K562 (cell line): ENCODE measurements around the gene AGPAT1. TPM values are rescaled to one million over a fixed set of nuclear protein-coding genes. Genes with fewer than 3 reads are reported as not detected.
A peak's percentile ranks its signal among the peaks of the same experiment; 100 is the strongest.

ENCODE experiments used
- ATAC-seq: fragments of 200-7000 bp; cut with Tn5 transposase; 3 replicates; pipeline ENCODE4 v1.9.1; 2020; ENCODE audit warnings: moderate library complexity
- BruUV-seq: library from RNA; stranded (reverse); fragments of 400-500 nt; replicated peaks from 2 replicates; lab custom pipeline; 2021; lab: Mats Ljungman, UMichigan
- CTCF ChIA-PET: fragments of 300-600 bp; formaldehyde crosslinking; extraction: SDS; loops from one replicate; lab custom pipeline; 2021; ENCODE audit warnings: low intra/inter-chr PET ratio; lab: Yijun Ruan, JAX
- POLR2A ChIA-PET: fragments of 300-600, 350-650 bp; sonication (Branson Sonifier 250); formaldehyde crosslinking; extraction: SDS; loops from one replicate; lab custom pipeline; 2021; ENCODE audit warnings: antibody characterized with exemption, inconsistent platforms; lab: Yijun Ruan, JAX
- DNase-seq, 4 experiments: peaks; one replicate each; pipeline versions ENCODE4 v3.0.0 to v3.0.0-alpha.2; 2011 to 2018; ENCODE audit warnings: low spot score in 3 of 4, mixed read lengths in 3 of 4; ENCODE audit errors: extremely low read depth in 1 of 4
- FAIRE-seq: peaks from 2 replicates; lab custom pipeline; 2011; peaks lifted over from hg19 to GRCh38; lab: Jason Lieb, UNC
- H2AFZ ChIP-seq: 2 replicates; pipeline ENCODE4 v1.6.0; 2011; ENCODE audit warnings: low read depth, low read length, control low read depth, inconsistent platforms
- H3K27ac ChIP-seq: fragments of 200-600 bp; 3 replicates; pipeline ENCODE4 v1.8.0; 2011; ENCODE audit warnings: low read depth, mild to moderate bottlenecking, control low read depth, inconsistent platforms, low read length, moderate library complexity, mixed read lengths; ENCODE audit errors: extremely low read depth
- H3K27me3 ChIP-seq, 2 experiments: fragments of 300-600 bp in 1 of 2; 2 replicates in 1 of 2; 3 replicates in 1 of 2; pipeline versions ENCODE4 v1.6.0 to v1.8.0; 2011; ENCODE audit warnings: inconsistent platforms in 2 of 2, low read length in 2 of 2, mild to moderate bottlenecking in 1 of 2, mixed read lengths in 1 of 2, moderate library complexity in 1 of 2; ENCODE audit not compliant: control insufficient read depth in 2 of 2, insufficient read depth in 2 of 2
- H3K36me3 ChIP-seq: fragments of 300-600 bp; 3 replicates; pipeline ENCODE4 v1.8.0; 2011; ENCODE audit warnings: mild to moderate bottlenecking, low read length, inconsistent platforms; ENCODE audit not compliant: control insufficient read depth, insufficient read depth
- H3K4me1 ChIP-seq, 2 experiments: fragments of 200-600 bp in 1 of 2; replicated peaks in 1 of 2; 2 replicates in 1 of 2; 3 replicates in 1 of 2; pipeline versions ENCODE4 v1.5.1 to v1.8.0; 2011; ENCODE audit warnings: inconsistent platforms in 2 of 2, low read length in 2 of 2, mild to moderate bottlenecking in 1 of 2, mixed read lengths in 1 of 2, moderate library complexity in 1 of 2; ENCODE audit not compliant: control insufficient read depth in 2 of 2, insufficient read depth in 2 of 2
- H3K4me2 ChIP-seq: 2 replicates; pipeline ENCODE4 v1.6.1; 2011; ENCODE audit warnings: low read length, control low read depth, inconsistent platforms, mixed read lengths; ENCODE audit not compliant: insufficient read depth
- H3K4me3 ChIP-seq: fragments of 200-600 bp; sonication (generic), shearing (Covaris generic); 2 replicates; pipeline ENCODE4 v1.5.1; 2016; ENCODE audit warnings: control low read depth, inconsistent platforms
- H3K79me2 ChIP-seq: fragments of 200-600 bp; 3 replicates; pipeline ENCODE4 v1.8.0; 2011; ENCODE audit warnings: low read length, inconsistent platforms; ENCODE audit not compliant: control insufficient read depth, insufficient read depth
- H3K9ac ChIP-seq, 2 experiments: 2 replicates each; pipeline versions ENCODE4 v1.6.0 to v1.6.1; 2011; ENCODE audit warnings: low read depth in 2 of 2, low read length in 2 of 2, control low read depth in 1 of 2, inconsistent platforms in 1 of 2, mild to moderate bottlenecking in 1 of 2, mixed read lengths in 1 of 2; ENCODE audit not compliant: insufficient read depth in 1 of 2
- H3K9me1 ChIP-seq: one replicate; pipeline ENCODE4 v1.6.0; 2011; ENCODE audit warnings: inconsistent platforms, mild to moderate bottlenecking, low read length, moderate library complexity; ENCODE audit not compliant: control insufficient read depth, insufficient read depth
- H3K9me3 ChIP-seq: replicated peaks from 2 replicates; pipeline ENCODE4 v1.5.1; 2011; ENCODE audit warnings: low read depth, low read length, inconsistent platforms; ENCODE audit not compliant: control insufficient read depth, insufficient read depth
- H4K20me1 ChIP-seq: replicated peaks from 2 replicates; pipeline ENCODE4 v1.6.1; 2011; ENCODE audit warnings: low read length, inconsistent platforms, mixed read lengths; ENCODE audit not compliant: control insufficient read depth, insufficient read depth
- BCOR ChIP-seq: fragments of 450-650 bp; IDR thresholded peaks from 2 replicates; pipeline ENCODE4 v1.6.1; 2016
- ETV1 ChIP-seq: fragments of 450-650 bp; conservative IDR thresholded peaks from 2 replicates; pipeline ENCODE4 v1.6.1; 2016; ENCODE audit warnings: missing genetic modification characterization, control low read depth, low read depth, missing compliant biosample characterization
- HMGN3 ChIP-seq: IDR thresholded peaks from 2 replicates; pipeline ENCODE4 v1.6.1; 2011; ENCODE audit warnings: borderline replicate concordance, low read depth, mild to moderate bottlenecking, mixed read lengths, low read length; ENCODE audit not compliant: insufficient read length; ENCODE audit errors: extremely low read depth
- KAT2B ChIP-seq: IDR thresholded peaks from one replicate; pipeline ENCODE4 v1.6.1; 2012; ENCODE audit warnings: low read depth, mild to moderate bottlenecking, control low read depth, inconsistent platforms, low read length, moderate library complexity
- ZNF175 ChIP-seq: fragments of 200-800 bp; sonication (Bioruptor generic); IDR thresholded peaks from 2 replicates; pipeline ENCODE4 v1.6.1; 2016; ENCODE audit warnings: low read depth, mild to moderate bottlenecking, missing genetic modification characterization, missing compliant biosample characterization
- WGBS: fragments of 100-300 bp; shearing (Covaris generic); methylation state at CpG from one replicate; pipeline ENCODE4 v1.1.6; 2016; ENCODE audit warnings: low coverage, mixed read lengths; ENCODE audit not compliant: insufficient coverage; ENCODE audit errors: missing lambda C conversion rate; 5-methylcytosine and 5-hydroxymethylcytosine counted together
- in situ Hi-C: fragments of 300-500 bp; cut with MboI; formaldehyde crosslinking; loops from 4 replicates; pipeline ENCODE4 v1.15.0; 2018; ENCODE audit warnings: inconsistent platforms, mixed read lengths
- intact Hi-C: fragments of 100-400 bp; cut with micrococcal nuclease; formaldehyde crosslinking; loops from 2 replicates; pipeline ENCODE4 v1.14.2; 2022
- polyA plus RNA-seq, 8 experiments: library from polyadenylated mRNA; depleted of rRNA in 4 of 8; stranded (reverse) in 5 of 8; unstranded in 3 of 8; fragments of >200 nt; fragmentation: Nextera tagmentation in 2 of 8; fragmentation: Illumina TruSeq in 1 of 8; extraction: Ambion mirVana in 2 of 8; extraction: Trizol in 1 of 8; gene quantifications; 2 replicates each; pipeline versions ENCODE4 v1.2.1 to v1.2.3, GENCODE V29; 2011 to 2014; ENCODE audit warnings: inconsistent platforms in 1 of 8, missing spikeins in 1 of 8
- total RNA-seq, 7 experiments: library from RNA; depleted of rRNA in 6 of 7; stranded (reverse); fragments of >200 nt in 6 of 7; fragmentation: Illumina TruSeq in 2 of 7; extraction: Trizol in 2 of 7; gene quantifications; 2 replicates each; pipeline versions ENCODE4 v1.2.1 to v1.2.3, GENCODE V29; 2011 to 2021; ENCODE audit warnings: low replicate concordance in 1 of 7
- TF ChIP-seq, protein P1 (sequence below), 2 experiments: IDR thresholded peaks in 1 of 2; conservative IDR thresholded peaks in 1 of 2; 2 replicates each; pipeline ENCODE4 v1.6.1; 2016; ENCODE audit warnings: low read depth in 2 of 2, mild to moderate bottlenecking in 1 of 2, missing compliant biosample characterization in 1 of 2, missing genetic modification characterization in 1 of 2, moderate library complexity in 1 of 2

AGPAT1 gene
- total and polyA plus RNA-seq, 9 of the 15 experiments (the other 6 are each of a cell fraction or from before 2014, with no cell fraction given), result 37.9 to 176 (median 69.4) TPM

DNA sequence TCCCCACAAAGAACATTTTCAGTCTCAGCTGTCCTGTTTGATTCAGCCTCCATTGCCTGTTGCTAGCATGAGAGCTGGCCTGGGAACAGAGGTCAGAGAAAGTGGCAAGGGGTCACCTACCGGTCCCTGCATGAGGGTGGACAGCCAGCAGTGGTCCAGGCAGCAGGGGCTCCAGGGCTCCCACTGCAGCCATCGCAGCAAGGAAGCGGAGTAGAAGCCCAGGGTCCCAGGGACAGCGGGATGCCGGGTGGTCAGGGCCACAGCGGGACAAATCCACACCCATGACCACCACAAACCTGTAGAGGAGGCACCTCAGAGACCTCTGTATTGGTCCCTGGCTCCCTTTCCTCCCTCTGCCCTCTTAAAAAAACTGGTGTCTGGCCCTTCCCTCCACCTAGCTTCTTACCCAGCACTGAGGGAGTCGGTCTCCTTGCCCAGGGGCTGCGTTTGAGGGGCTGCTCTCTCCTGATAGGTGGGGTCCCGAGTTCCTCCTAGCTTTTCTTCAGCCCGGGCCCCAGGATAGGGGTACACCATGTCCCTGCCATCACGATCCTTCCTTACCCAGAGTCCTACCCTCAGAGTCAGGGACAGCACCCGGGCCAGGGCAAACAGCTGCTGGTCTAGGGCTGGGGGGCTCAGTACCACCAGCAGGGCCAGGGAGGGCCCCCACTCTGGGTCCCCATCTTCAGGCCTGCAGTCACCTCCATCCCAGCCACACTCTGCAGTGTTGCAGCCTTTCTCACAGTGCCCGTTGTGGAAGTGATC lies 25.0 kb upstream of the AGPAT1 start:
- ChIA-PET CTCF (no interaction called here), POLR2A (interaction anchor here (0.6 kb wide), 3 partner anchors 477 to 581 kb away, joined by 3 to 5 read pairs (median 3); no protein-coding TSS in a partner anchor)
- H3K4me2 ChIP-seq, result no peak overlapping the region
- no peaks in the 10 kb centered on the region for H3K9me1 ChIP-seq
- no peak overlapping the region for H3K27ac ChIP-seq
- H2AFZ ChIP-seq, result peak overlapping the region; percentile 20; the same call in 1 of the 2 replicates
- H4K20me1 ChIP-seq, result no peaks in the 10 kb centered on the region
- H3K9me3 ChIP-seq, result no peaks in the 10 kb centered on the region
- H3K4me1 ChIP-seq, result peaks cover 14 to 37% of the 10 kb centered on the region in 2 experiments
- H3K4me3 ChIP-seq, result no peak overlapping the region
- WGBS, result 31% methylated on average over 13 of the region's 13 CpGs
- no peak for DNase-seq
- H3K36me3 ChIP-seq, result no peaks in the 10 kb centered on the region
- ATAC-seq, result no peak
- no TSS peak for BruUV-seq
- H3K79me2 ChIP-seq, result peaks cover 4% of the 10 kb centered on the region; the same call in 2 of the 3 replicates
- no peak for FAIRE-seq
- no peak for TF ChIP-seq KAT2B
- in situ Hi-C loops, result no loop called here
- H3K27me3 ChIP-seq, result peaks cover 10 to 12% of the 10 kb centered on the region in 2 experiments; a peak in 4 of 5 replicates
- intact Hi-C loops, result no loop called here
- peak overlapping the region in 1 of 2 experiments; percentile 57; a peak in 2 of 4 replicates for H3K9ac ChIP-seq

DNA sequence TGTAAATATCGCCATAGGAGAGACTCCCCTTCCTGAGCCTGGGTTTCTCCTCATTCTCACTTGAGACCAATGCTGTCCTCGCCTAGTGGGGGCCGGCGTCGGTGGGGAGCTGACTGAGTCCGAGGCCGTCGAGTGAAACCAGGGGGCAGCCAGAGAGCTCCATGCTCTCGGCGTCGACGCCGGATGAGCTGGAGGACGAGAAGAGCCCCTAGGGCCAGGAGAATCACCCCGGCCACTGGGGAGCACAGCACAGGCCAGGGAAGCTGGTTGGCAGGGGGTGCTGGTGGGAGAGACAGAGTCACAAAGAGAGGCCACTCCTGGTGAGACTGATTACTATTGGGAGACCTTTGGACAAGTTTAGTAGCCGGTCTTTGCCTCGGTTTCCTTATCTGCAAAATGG lies 23.0 kb upstream of the AGPAT1 start:
- in situ Hi-C loops, result no loop called here
- intact Hi-C loops, result loop anchor here (5.0 to 10.0 kb wide), 2 partner anchors 294 to 773 kb away; partner anchors contain the start of gene ZBTB12
- no TSS peak for BruUV-seq
- ChIA-PET CTCF (no interaction called here), POLR2A (interaction anchor here (0.7 kb wide), 1 partner anchor 10 kb away, joined by 5 read pairs; no protein-coding TSS in a partner anchor)
- H3K36me3 ChIP-seq, result no peaks in the 10 kb centered on the region
- no peak overlapping the region for H2AFZ ChIP-seq
- no peaks in the 10 kb centered on the region for H3K9me3 ChIP-seq
- peaks cover 28 to 44% of the 10 kb centered on the region in 2 experiments for H3K4me1 ChIP-seq
- ATAC-seq (no peak), FAIRE-seq (no peak), DNase-seq (no peak)
- no peak overlapping the region for H3K4me2 ChIP-seq
- WGBS, result 73% methylated on average over 17 of the region's 17 CpGs
- H3K27me3 ChIP-seq, result peaks cover 5 to 6% of the 10 kb centered on the region in 2 experiments; a peak in 4 of 5 replicates
- H3K9me1 ChIP-seq, result no peaks in the 10 kb centered on the region
- peaks cover 9% of the 10 kb centered on the region; the same call in 2 of the 3 replicates for H3K79me2 ChIP-seq
- 0 out of 4 replicates have a peak overlapping the region, but pooled peaks of 1 of the 2 experiments have one; percentile 9 for H3K9ac ChIP-seq
- no peaks in the 10 kb centered on the region for H4K20me1 ChIP-seq
- H3K27ac ChIP-seq, result no peak overlapping the region
- no peak overlapping the region for H3K4me3 ChIP-seq
- TF ChIP-seq BCOR, result 0 out of 2 replicates have a peak, but pooled peaks have one; percentile 37
- TF ChIP-seq ETV1 (tag), result no peak
- no peak for TF ChIP-seq HMGN3
- TF ChIP-seq, protein P1, sequence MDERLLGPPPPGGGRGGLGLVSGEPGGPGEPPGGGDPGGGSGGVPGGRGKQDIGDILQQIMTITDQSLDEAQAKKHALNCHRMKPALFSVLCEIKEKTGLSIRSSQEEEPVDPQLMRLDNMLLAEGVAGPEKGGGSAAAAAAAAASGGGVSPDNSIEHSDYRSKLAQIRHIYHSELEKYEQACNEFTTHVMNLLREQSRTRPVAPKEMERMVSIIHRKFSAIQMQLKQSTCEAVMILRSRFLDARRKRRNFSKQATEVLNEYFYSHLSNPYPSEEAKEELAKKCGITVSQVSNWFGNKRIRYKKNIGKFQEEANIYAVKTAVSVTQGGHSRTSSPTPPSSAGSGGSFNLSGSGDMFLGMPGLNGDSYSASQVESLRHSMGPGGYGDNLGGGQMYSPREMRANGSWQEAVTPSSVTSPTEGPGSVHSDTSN (CRISPR knock-in tag; IDR thresholded peaks at IDR 0.05; ENCODE audit: low read depth), result no peak
- TF ChIP-seq, protein P1 (tag; conservative IDR thresholded peaks at IDR 0.05; ENCODE audit: low read depth), result no peak
- TF ChIP-seq ZNF175 (CRISPR knock-in tag), result no peak
